Measurements from ENCODE around the gene GIPC3. TPM values are rescaled to one million over a fixed set of nuclear protein-coding genes. Genes with fewer than 3 reads are reported as not detected.

GIPC3 gene
- total RNA-seq, 1 experiment from 2014 or later = 0.34 TPM

- no peak overlapping the region for H3K4me3 ChIP-seq (ENCODE audit: low read depth, low read length, poor library complexity, severe bottlenecking)
- no peaks in the 10 kb centered on the region for H3K27me3 ChIP-seq (replicated peaks; ENCODE audit: insufficient read depth, low read depth, low read length, poor library complexity)
- H3K4me1 ChIP-seq (ENCODE audit: insufficient read depth, low read length, poor library complexity, severe bottlenecking) = no peaks in the 10 kb centered on the region
- BruUV-seq (replicated peaks) = no TSS peak
- TF ChIP-seq CTCF (conservative IDR thresholded peaks at IDR 0.05; ENCODE audit: low read depth, low read length) = no peak
- H3K36me3 ChIP-seq (ENCODE audit: insufficient read depth, low read length, poor library complexity, severe bottlenecking) = peaks cover 14% of the 10 kb centered on the region
- DNase-seq (ENCODE audit: low spot score) = no peak
- CTCF ChIA-PET = interaction anchor here (0.6 kb wide), 1 partner anchor 613 kb away, joined by 4 read pairs; no protein-coding TSS in a partner anchor
- no peaks in the 10 kb centered on the region for H3K9me3 ChIP-seq (ENCODE audit: low read depth, low read length, poor library complexity, severe bottlenecking)
- POLR2A ChIA-PET (ENCODE audit: low non-redundant PET) = no interaction called here
- intact Hi-C loops (cut with micrococcal nuclease; ENCODE audit: unreplicated experiment) = loop anchor here (10.0 kb wide), 1 partner anchor 157 kb away; the partner anchor contains the start of genes PIP5K1C and TJP3
- no peak overlapping the region for H3K27ac ChIP-seq (ENCODE audit: low read depth, low read length, poor library complexity, severe bottlenecking)
Observed at GRCh38 chr19:3547767-3548282, 37.5 kb upstream of the GIPC3 start.

GRCh38 chr19:3548606-3549005 is 36.7 kb upstream of the GIPC3 start:
- CTCF ChIA-PET = interaction anchor here (0.5 kb wide), 1 partner anchor 164 kb away, joined by 10 read pairs; no protein-coding TSS in a partner anchor
- H3K36me3 ChIP-seq (ENCODE audit: insufficient read depth, low read length, poor library complexity, severe bottlenecking) = peaks cover 14% of the 10 kb centered on the region
- no TSS peak for BruUV-seq (replicated peaks)

GRCh38 chr19:3549816-3550215 is 35.5 kb upstream of the GIPC3 start:
- CTCF ChIA-PET = no interaction called here
- H3K4me3 ChIP-seq (ENCODE audit: low read depth, low read length, poor library complexity, severe bottlenecking) = no peak overlapping the region
- TF ChIP-seq EZH2 (IDR thresholded peaks at IDR 0.05; ENCODE audit: borderline replicate concordance, low read depth, low read length, poor library complexity, severe bottlenecking) (no peak), CTCF (conservative IDR thresholded peaks at IDR 0.05; ENCODE audit: low read depth, low read length) (no peak)
- DNase-seq (ENCODE audit: low spot score) = no peak
- POLR2A ChIA-PET (ENCODE audit: low non-redundant PET) = no interaction called here
- H3K27ac ChIP-seq (ENCODE audit: low read depth, low read length, poor library complexity, severe bottlenecking) = no peak overlapping the region
- no peaks in the 10 kb centered on the region for H3K4me1 ChIP-seq (ENCODE audit: insufficient read depth, low read length, poor library complexity, severe bottlenecking)
- H3K27me3 ChIP-seq (replicated peaks; ENCODE audit: insufficient read depth, low read depth, low read length, poor library complexity) = no peaks in the 10 kb centered on the region
- no peaks in the 10 kb centered on the region for H3K9me3 ChIP-seq (ENCODE audit: low read depth, low read length, poor library complexity, severe bottlenecking)
- BruUV-seq (replicated peaks) = no TSS peak
- intact Hi-C loops (cut with micrococcal nuclease; ENCODE audit: unreplicated experiment) = loop anchor here (10.0 kb wide), 1 partner anchor 155 kb away; the partner anchor contains the start of genes PIP5K1C and TJP3
- peaks cover 6% of the 10 kb centered on the region for H3K36me3 ChIP-seq (ENCODE audit: insufficient read depth, low read length, poor library complexity, severe bottlenecking)

More at GRCh38 chr19:3548606-3549005, 36.7 kb upstream of the GIPC3 start:
- no peak for DNase-seq (ENCODE audit: low spot score)
- Histone ChIP-seq H3K4me3 (ENCODE audit: low read depth, low read length, poor library complexity, severe bottlenecking) (no peak overlapping the region), H3K27me3 (replicated peaks; ENCODE audit: insufficient read depth, low read depth, low read length, poor library complexity) (no peaks in the 10 kb centered on the region), H3K9me3 (ENCODE audit: low read depth, low read length, poor library complexity, severe bottlenecking) (no peaks in the 10 kb centered on the region), H3K4me1 (ENCODE audit: insufficient read depth, low read length, poor library complexity, severe bottlenecking) (no peaks in the 10 kb centered on the region), H3K27ac (ENCODE audit: low read depth, low read length, poor library complexity, severe bottlenecking) (peak overlapping the region; percentile 54)
- POLR2A ChIA-PET (ENCODE audit: low non-redundant PET) = no interaction called here
- intact Hi-C loops (cut with micrococcal nuclease; ENCODE audit: unreplicated experiment) = loop anchor here (10.0 kb wide), 1 partner anchor 156 kb away; the partner anchor contains the start of genes PIP5K1C and TJP3
- TF ChIP-seq EZH2 (IDR thresholded peaks at IDR 0.05; ENCODE audit: borderline replicate concordance, low read depth, low read length, poor library complexity, severe bottlenecking) (no peak), CTCF (conservative IDR thresholded peaks at IDR 0.05; ENCODE audit: low read depth, low read length) (no peak)
